HG03571 (cell line): Measurements from ENCODE around the gene OSBPL10.
"Not testable (repeated sequence)": the region's sequence is repeated elsewhere in the genome, so short reads cannot be mapped to it uniquely, and the experiment has no call there.

Source experiments
- ATAC-seq: cut with Tn5 transposase; IDR thresholded peaks from one replicate; pipeline ENCODE4 v1.9.1; 2021; ENCODE audit not compliant: unreplicated experiment

The OSBPL10 gene, protein sequence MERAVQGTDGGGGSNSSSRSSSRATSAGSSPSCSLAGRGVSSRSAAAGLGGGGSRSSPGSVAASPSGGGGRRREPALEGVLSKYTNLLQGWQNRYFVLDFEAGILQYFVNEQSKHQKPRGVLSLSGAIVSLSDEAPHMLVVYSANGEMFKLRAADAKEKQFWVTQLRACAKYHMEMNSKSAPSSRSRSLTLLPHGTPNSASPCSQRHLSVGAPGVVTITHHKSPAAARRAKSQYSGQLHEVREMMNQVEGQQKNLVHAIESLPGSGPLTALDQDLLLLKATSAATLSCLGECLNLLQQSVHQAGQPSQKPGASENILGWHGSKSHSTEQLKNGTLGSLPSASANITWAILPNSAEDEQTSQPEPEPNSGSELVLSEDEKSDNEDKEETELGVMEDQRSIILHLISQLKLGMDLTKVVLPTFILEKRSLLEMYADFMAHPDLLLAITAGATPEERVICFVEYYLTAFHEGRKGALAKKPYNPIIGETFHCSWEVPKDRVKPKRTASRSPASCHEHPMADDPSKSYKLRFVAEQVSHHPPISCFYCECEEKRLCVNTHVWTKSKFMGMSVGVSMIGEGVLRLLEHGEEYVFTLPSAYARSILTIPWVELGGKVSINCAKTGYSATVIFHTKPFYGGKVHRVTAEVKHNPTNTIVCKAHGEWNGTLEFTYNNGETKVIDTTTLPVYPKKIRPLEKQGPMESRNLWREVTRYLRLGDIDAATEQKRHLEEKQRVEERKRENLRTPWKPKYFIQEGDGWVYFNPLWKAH

DNA sequence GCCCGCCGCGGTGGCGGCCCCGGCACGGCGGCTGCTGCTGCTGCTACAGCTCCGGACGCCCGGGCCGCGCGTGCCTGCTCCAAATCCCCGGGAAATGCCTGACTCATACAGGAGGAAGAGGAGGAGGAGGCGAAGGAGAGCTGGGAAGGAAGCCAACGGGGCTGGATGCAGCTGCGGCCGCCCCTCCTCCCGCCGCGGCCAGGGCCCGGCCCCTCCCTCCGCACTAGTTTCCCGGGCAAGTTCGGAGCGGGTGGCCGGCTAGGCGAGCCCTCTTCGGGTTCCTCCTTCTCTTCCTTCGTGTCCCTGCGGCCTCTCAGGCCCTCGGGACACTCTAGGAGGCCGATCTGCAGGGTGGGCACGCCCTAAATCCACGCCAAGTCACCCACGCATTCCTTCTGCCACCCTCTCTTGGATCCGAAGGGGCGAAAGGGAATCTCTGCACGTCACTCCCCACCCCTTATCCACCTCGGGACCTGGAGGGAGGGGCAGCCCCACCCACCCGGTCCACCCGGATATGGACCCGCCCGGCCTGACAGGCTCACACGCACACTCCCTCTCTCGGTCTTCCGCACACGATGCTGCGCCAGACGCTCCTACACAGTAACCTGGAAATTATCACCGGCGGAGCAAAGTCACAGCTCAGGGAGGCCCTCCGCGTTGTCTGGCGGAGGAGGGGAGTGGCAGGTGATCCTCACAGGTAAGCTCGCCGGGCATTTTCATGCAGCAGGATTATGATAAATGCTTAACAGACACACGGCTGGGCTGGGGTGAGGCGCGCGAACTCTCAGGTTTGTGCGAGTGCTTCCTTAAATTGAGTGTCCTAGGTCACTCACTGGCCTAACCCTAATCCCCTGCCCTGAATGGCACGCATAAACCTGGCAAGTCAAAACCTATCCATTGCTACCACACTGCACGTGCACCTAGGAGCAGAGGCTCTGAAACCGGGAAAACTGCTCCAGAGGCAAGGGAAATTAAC lies at the start of gene OSBPL10, which contains the start of gene ZNF860:
Gene OSBPL10, minus strand, starts transcription at position 57 of the 976 bp plus-strand sequence. CDS start 83 bp downstream, outside the sequence.
Gene ZNF860, plus strand, starts transcription at position 545 of the 976 bp plus-strand sequence. CDS start 7,330 bp downstream, outside the sequence.
- ATAC-seq, result peak; percentile 30

- no peak for ATAC-seq
Measured at GRCh38 chr3:32026593-32026992, 45.5 kb upstream of the OSBPL10 start.

- no peak for ATAC-seq
Measured at GRCh38 chr3:32022947-32023346, 41.9 kb upstream of the OSBPL10 start.

- ATAC-seq, result no peak
Measured at GRCh38 chr3:32021748-32022147, 40.7 kb upstream of the OSBPL10 start.

DNA sequence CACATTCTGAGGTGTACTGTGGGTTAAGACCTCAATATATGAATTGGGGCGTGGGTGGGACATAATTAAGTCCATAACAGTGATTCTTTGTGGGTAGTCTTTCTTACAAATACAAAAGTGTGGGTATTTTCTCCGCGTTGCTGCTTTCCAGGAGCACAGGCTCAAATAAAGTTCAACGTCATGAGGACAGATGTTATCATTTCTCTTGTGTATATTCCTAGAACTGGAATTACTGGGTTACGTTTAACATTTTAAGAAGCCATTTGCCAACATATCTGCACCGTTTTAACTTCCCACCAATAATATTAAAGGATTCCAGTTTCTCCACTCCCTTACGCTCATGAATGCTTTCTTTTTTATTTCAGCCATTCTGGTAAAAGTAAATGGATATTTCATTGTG lies 40.1 kb upstream of the OSBPL10 start:
- ATAC-seq, result no peak

DNA sequence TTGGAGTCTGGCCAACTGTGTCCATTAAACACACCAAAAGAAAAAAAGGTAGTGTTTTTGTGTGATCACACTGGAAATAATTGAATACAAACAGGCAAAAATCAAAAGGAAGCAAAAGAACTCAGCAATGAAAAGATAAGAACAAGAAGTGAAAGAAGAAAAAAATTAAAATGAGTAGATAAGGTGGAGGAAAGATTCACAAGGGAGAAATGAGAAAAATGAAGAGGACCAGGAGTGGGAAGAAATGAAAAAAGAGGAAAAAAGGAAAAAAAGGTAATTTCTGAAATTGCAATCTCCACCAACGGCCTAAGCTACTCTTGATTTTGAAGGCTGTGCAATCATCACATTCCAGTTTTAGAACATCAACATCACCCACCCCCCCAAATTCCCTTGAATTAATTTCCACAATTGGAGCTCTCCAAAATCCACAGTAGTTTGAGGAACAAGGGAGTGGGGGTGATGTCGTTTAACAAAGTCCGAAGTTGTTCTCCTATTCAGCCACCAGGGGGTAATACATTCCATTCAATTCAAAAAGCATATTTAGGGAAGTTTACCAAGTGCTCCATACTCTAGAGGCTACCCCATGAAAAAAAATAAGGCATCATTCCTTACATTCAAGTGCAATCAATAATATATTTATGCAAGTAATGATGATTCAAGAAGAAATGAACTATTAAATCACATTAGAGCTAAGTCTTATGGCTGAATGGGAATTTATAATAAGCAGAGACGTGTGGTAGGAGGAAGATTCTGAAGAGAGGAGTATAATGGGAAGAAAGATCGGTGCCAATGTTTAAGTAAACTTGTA lies 37.9 kb upstream of the OSBPL10 start:
- no peak for ATAC-seq

GRCh38 chr3:32017286-32017685 lies 36.2 kb upstream of the OSBPL10 start:
- ATAC-seq, result no peak

GRCh38 chr3:32015638-32016037 lies 34.6 kb upstream of the OSBPL10 start:
- ATAC-seq, result not testable (repeated sequence)

DNA sequence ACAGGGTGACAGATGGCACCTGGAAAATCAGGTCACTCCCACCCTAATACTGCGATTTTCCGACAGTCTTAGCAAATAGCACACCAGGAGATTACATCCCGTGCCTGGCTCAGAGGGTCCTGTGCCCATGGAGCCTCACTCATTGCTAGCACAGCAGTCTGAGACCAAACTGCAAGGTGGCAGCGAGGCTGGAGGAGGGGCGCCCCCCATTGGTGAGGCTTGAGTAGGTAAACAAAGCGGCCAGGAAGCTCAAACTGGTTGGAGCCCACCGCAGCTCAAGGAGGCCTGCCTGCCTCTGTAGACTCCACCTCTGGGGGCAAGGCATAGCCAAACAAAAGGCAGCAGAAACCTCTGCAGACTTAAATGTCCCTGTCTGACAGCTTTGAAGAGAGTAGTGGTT lies 29.6 kb upstream of the OSBPL10 start:
- ATAC-seq, result not testable (repeated sequence)

DNA sequence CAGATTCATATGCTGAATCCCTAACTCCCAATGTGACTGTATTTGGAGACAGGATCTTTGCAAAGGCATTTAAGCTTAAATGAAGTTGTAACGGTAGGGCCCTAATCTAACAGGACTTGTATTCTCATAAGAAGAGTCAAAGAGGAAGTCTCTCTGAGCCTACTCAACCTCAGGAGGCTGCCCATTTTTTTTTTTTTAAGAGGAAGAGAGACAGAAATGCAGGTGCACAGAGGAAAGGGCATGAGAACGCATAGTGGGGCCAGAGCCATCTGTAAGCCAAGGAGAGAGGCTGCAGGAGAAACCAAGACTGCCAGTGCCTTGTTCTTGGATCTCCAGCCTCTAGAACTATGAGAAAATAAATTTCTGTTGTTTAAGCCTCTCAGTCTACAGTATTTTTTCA lies 28.9 kb upstream of the OSBPL10 start:
- ATAC-seq, result no peak

- no peak for ATAC-seq
Measured at GRCh38 chr3:32009101-32009500, 28.0 kb upstream of the OSBPL10 start.

GRCh38 chr3:32004113-32004765 lies 23.2 kb upstream of the OSBPL10 start:
- ATAC-seq, result no peak

DNA sequence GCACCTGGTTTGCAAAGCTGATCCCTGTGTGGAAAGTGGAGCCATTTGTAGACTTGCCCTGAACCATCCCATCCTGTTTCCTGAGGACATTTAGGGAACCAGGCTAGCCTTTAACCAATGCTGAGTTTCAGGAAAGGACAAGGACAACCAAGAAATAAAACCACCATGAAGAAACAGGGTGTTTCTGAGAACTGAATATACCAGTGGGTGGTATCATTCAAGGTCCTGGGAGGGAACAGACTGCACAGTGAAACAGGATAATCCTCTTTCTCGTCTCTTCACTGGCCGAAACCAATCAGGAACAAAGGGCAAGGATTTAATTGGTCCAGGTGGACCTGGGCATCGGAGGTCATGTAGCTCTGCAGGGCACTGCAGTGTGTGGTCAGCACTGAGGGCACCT lies 22.3 kb upstream of the OSBPL10 start:
- ATAC-seq, result no peak

GRCh38 chr3:32002561-32003368 lies 21.7 kb upstream of the OSBPL10 start:
- no peak for ATAC-seq

DNA sequence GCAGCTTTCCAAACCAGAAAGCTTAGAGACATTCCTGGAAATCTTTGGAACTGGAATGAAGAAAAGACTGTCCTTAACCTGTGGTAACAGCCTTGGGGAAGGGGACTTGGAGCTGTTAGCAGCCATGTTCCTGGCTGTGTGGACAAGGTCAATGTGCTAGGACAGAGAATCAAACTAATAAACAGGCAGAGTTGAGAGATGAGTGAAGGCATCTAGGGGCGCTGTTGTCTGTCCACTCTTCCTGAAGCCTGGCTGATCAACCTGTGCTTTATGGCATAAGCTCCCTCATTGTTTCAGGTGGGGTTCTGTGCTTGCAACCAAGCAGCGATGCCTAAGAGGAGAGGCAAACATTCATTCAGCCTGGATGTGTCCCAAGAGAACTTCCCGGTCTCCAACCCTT lies 19.8 kb upstream of the OSBPL10 start:
- ATAC-seq, result no peak

- ATAC-seq, result no peak
Measured at GRCh38 chr3:31999907-32000439, 18.9 kb upstream of the OSBPL10 start.

GRCh38 chr3:31997500-31997899 lies 16.4 kb upstream of the OSBPL10 start:
- ATAC-seq, result no peak

DNA sequence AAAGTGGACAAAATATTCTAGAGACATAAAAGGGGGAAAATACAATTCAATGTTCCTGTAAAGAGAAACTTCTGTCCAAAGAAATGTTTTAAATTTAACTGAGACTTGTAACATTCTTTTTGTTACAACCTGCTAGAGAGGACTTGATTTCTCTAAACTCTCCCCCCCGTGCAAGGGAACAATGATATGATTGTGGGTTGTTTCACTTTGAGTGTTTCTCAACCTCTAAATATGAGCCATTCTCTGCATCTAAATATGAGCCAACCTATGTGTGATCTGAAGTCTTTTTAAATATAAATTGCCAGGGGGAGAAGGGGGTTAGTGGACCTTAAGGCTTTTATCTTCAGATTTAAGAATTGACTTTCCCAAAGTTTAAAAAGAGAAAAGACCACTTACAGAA lies 15.1 kb upstream of the OSBPL10 start:
- ATAC-seq, result no peak
